Esophagus (tissue), 2 donors: Measurements from ENCODE around the gene SBK1. TPM values are rescaled to one million over a fixed set of nuclear protein-coding genes. Genes with fewer than 3 reads are reported as not detected.
"Not testable (repeated sequence)": the region's sequence is repeated elsewhere in the genome, so short reads cannot be mapped to it uniquely, and the experiment has no call there.

ENCODE experiments used
- H3K27ac ChIP-seq, 2 donors: one replicate each; pipeline ENCODE4 v1.5.1; 2013; ENCODE audit warnings: low read depth in 2 of 2, mild to moderate bottlenecking in 2 of 2, inconsistent platforms in 1 of 2, low read length in 1 of 2, moderate library complexity in 1 of 2
- H3K27me3 ChIP-seq, 2 donors: one replicate each; pipeline ENCODE4 v1.6.1; 2013; ENCODE audit warnings: low read length in 2 of 2, control low read depth in 1 of 2, mild to moderate bottlenecking in 1 of 2; ENCODE audit not compliant: insufficient read depth in 2 of 2, control insufficient read depth in 1 of 2
- H3K36me3 ChIP-seq, 2 donors: one replicate each; pipeline ENCODE4 v1.6.1; 2013; ENCODE audit warnings: low read length in 1 of 2; ENCODE audit not compliant: control insufficient read depth in 2 of 2, insufficient read depth in 2 of 2
- H3K4me1 ChIP-seq, 2 donors: one replicate each; pipeline ENCODE4 v1.6.1; 2013; ENCODE audit warnings: low read length in 1 of 2; ENCODE audit not compliant: control insufficient read depth in 2 of 2, insufficient read depth in 2 of 2
- H3K4me3 ChIP-seq, 2 donors: one replicate each; pipeline ENCODE4 v1.5.1; 2013; ENCODE audit warnings: low read length in 2 of 2, mild to moderate bottlenecking in 2 of 2, low read depth in 1 of 2, moderate library complexity in 1 of 2
- H3K9me3 ChIP-seq, 2 donors: one replicate each; pipeline ENCODE4 v1.6.1; 2013; ENCODE audit warnings: mild to moderate bottlenecking in 2 of 2, low read depth in 1 of 2, low read length in 1 of 2, moderate library complexity in 1 of 2; ENCODE audit not compliant: control insufficient read depth in 2 of 2, insufficient read depth in 1 of 2
- WGBS, 2 donors: extraction: QIAGEN DNeasy Blood & Tissue Kit; methylation state at CpG; one replicate each; pipeline ENCODE4 v1.1.7; 2013; 5-methylcytosine and 5-hydroxymethylcytosine counted together
- polyA plus RNA-seq, 2 donors: library from polyadenylated mRNA; stranded (reverse); fragments of 200-250 nt; gene quantifications; one replicate each; pipeline ENCODE4 v1.2.3, GENCODE V29; 2013
- donor health status: healthy with polysubstance abuse.
- donor health status: Bipolar disorder and iron deficiency.

The SBK1 gene
- polyA plus RNA-seq, 2 donors = 0.36 to 0.47 TPM

GRCh38 chr16:28324235-28324886 is 32.0 kb downstream of the SBK1 start:
- Histone ChIP-seq H3K36me3 (no peaks in the 10 kb centered on the region), H3K27ac (no peak overlapping the region)
- 77% methylated on average over 5 of the region's 5 CpGs for WGBS, 2 donors

DNA sequence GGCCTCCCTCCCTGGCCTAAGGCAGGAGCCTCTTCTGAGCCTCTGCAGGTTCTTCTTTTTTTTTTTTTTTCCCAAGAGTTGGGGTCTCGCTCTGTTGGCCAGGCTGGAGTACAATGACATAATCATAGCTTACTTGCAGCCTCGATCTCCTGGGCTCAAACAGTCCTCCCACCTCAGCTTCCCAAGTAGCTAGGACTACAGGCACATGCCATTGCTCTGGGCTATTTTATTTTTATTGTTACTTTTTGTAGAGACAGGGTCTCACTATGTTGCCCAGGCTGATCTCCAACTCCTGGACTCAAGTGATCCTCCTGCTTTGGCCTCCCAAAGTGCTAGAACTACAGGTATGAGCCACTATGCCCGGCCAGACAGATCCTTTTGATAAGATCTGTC is 32.6 kb downstream of the SBK1 start:
- H3K4me3 ChIP-seq = no peak overlapping the region
- no peaks in the 10 kb centered on the region for H3K9me3 ChIP-seq
- no peaks in the 10 kb centered on the region for H3K4me1 ChIP-seq
- no peak overlapping the region for H3K27ac ChIP-seq
- H3K27me3 ChIP-seq = no peaks in the 10 kb centered on the region
- H3K36me3 ChIP-seq = no peaks in the 10 kb centered on the region
- WGBS, 2 donors = 88 to 92% methylated on average over 3 of the region's 3 CpGs

More at GRCh38 chr16:28324235-28324886, 32.0 kb downstream of the SBK1 start:
- Histone ChIP-seq H3K9me3 (no peaks in the 10 kb centered on the region), H3K4me3 (no peak overlapping the region), H3K4me1 (no peaks in the 10 kb centered on the region), H3K27me3 (no peaks in the 10 kb centered on the region)

DNA sequence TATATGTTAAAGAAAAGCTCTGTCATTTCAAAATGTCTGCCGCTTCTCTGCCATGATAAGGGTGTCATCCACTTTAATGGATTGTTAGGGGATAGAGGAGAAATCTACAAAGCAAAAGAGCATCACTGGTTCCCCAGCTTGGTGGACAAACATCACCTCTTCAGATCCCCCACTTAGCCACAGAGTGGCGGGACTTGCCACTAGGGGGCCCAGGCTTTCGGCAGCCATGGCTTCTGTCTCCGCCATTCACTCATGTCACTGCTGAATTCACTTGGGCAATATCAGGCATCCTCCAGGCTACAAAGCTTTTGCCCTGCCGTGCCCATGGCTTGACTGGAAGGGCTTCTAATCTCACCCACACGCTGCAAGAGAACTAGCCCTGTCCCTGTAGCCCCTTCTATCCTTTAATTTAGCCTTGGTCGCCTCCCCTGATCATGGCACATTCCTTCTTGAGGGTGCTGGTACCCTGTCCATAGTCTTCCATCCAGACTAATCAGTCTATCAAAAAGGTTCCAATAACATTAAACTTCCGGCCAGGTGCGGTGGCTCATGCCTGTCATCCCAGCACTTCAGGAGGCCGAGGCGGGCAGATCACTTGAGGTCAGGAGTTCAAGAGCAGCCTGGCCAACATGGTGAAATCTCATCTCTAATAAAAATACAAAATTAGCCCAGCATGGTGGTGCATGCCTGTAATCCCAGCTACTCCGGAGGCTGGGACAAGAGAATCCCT is 34.7 kb downstream of the SBK1 start:
- H3K4me1 ChIP-seq = no peaks in the 10 kb centered on the region
- 61 to 68% methylated on average over 12 of the region's 12 CpGs for WGBS, 2 donors

GRCh38 chr16:28330232-28330631 is 37.9 kb downstream of the SBK1 start:
- WGBS, 2 donors = 21 to 28% methylated on average over 7 to 9 of the region's 9 CpGs
- not testable (repeated sequence) for H3K4me3 ChIP-seq, H3K4me1 ChIP-seq, H3K27ac ChIP-seq, H3K9me3 ChIP-seq, H3K27me3 ChIP-seq, H3K36me3 ChIP-seq

More for the DNA sequence above, 34.7 kb downstream of the SBK1 start:
- Histone ChIP-seq H3K36me3 (no peaks in the 10 kb centered on the region), H3K4me3 (no peak overlapping the region), H3K27me3 (no peaks in the 10 kb centered on the region), H3K9me3 (no peaks in the 10 kb centered on the region), H3K27ac (no peak overlapping the region)

DNA sequence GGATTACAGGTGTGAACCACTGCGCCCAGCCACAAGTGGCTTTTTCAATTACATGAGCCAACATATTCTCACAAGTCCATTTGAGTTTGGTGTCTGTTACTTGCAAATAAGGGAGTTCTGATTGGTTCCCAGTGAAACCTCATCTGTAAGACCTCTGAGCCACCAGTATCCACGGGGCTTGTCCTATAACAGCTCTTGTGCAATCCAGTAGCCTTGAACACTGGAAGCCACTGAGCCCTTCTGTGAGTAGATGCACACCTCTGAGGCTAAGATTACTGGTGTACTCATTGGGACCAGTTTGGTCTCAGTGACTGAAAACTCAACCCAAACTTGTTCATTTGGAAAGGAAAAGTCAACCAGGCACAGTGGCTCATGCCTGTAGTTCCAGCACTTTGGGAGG is 38.7 kb downstream of the SBK1 start:
- H3K27me3 ChIP-seq, H3K36me3 ChIP-seq, H3K4me3 ChIP-seq, H3K9me3 ChIP-seq, H3K27ac ChIP-seq, H3K4me1 ChIP-seq: not testable (repeated sequence)
- WGBS, 2 donors = 51 to 65% methylated on average over 2 of the region's 2 CpGs

DNA sequence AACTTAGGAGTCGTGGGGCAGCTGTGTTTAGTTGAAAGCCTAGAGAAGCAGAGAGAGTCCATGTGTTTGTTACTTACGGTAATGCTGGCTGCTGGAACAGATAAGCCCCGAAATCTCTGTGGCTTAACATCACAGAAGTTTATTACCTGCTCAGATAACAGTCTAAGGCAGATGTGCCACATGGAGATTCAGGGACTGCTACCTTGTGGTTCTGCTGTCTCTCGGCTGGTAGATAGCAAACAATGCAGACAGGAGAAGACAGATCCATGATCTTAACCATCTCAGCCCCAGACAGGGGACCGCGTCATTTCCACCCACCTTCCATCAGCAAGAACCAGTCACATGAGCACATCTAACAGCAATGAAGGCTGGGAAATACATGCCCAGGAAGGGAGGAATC is 40.3 kb downstream of the SBK1 start:
- H3K4me1 ChIP-seq, H3K4me3 ChIP-seq, H3K9me3 ChIP-seq, H3K36me3 ChIP-seq, H3K27me3 ChIP-seq, H3K27ac ChIP-seq: not testable (repeated sequence)
- 56 to 85% methylated on average over 4 to 6 of the region's 6 CpGs for WGBS, 2 donors

GRCh38 chr16:28335678-28336077 is 43.4 kb downstream of the SBK1 start:
- WGBS, 2 donors = 87 to 88% methylated on average over 7 to 8 of the region's 8 CpGs
- not testable (repeated sequence) for H3K36me3 ChIP-seq, H3K4me1 ChIP-seq, H3K4me3 ChIP-seq, H3K27me3 ChIP-seq, H3K9me3 ChIP-seq, H3K27ac ChIP-seq

DNA sequence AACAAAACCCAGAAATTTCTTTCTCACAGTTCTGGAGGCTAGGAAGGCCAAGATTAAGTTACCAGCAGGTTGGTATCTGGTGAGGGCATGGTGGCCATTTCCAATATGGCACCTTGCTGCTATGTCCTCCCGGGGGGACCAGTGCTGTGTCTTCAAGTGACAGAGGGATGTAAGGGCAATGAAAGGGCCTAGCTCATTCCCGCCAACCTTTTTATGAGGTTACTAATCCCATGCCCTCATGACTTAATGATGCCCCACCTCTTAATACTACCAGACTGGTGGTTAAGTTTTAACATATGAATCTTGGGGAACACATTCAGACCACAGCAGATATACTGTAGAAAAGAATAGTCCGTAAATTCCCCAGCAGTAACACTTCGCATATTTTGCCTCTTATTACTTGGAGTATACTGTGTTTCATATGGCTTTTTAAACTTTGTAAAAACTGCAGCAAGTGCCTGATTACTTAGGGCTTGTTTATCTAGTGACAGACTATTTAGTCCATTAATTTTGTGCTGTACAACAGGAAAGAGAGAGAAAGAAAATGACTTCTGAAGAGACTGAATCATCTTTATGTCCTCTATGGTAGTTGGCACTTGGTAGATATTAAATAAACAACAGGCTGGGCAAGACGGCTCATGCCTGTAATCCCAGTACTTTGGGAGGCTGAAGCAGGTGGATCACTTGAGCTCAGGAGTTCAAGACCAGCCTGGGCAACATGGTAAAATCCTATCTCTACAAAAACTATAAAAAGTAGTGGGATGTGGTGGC is 44.8 kb downstream of the SBK1 start:
- H3K27me3 ChIP-seq, H3K9me3 ChIP-seq, H3K36me3 ChIP-seq, H3K4me3 ChIP-seq, H3K4me1 ChIP-seq: not testable (repeated sequence)
- peak overlapping the region in 1 of 2 donors; percentile 55 for H3K27ac ChIP-seq
- WGBS, 2 donors = 71 to 74% methylated on average over 4 to 5 of the region's 5 CpGs

DNA sequence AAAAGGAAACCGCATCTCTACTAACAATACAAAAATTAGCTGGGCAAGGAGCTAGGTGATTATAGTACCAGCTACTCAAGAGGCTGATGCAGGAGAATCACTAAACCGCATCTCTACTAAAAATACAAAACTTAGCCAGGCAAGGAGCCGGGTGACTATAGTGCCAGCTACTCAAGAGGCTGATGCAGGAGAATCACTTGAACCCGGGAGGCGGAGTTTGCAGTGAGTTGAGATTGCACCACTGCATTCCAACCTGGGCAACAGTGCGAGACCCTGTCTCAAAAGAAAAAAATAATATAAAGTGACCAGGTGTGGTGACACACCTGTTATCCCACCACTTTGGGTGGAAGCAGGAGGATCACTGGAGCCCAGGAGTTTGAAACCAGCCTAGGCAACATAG is 45.9 kb downstream of the SBK1 start:
- not testable (repeated sequence) for H3K27me3 ChIP-seq, H3K4me1 ChIP-seq, H3K27ac ChIP-seq, H3K4me3 ChIP-seq, H3K9me3 ChIP-seq, H3K36me3 ChIP-seq
- WGBS, 2 donors = 80 to 89% methylated on average over 5 of the region's 6 CpGs
